Right atrium auricular region (tissue), 2 donors: ENCODE data around the gene GRIK4. TPM values are rescaled to one million over a fixed set of nuclear protein-coding genes. Genes with fewer than 3 reads are reported as not detected.

Source experiments
- DNase-seq: peaks from one replicate; pipeline ENCODE4 v3.0.0-alpha.2; 2019; ENCODE audit warnings: low spot score
- H3K27ac ChIP-seq, 2 donors: fragments of 200-600 bp; sonication (generic); 1 replicate in 1 of 2; 2 replicates in 1 of 2; pipeline ENCODE4 v1.5.1; 2016 to 2019
- H3K27me3 ChIP-seq, 2 donors: fragments of 200-600 bp; sonication (generic); one replicate each; pipeline versions ENCODE4 v1.5.1 to v1.6.0; 2017 to 2019
- H3K36me3 ChIP-seq: fragments of 200-600 bp; sonication (generic); one replicate; pipeline ENCODE4 v1.5.1; 2016
- H3K4me1 ChIP-seq, 2 donors: fragments of 200-600 bp; sonication (generic); one replicate each; pipeline versions ENCODE4 v1.5.1 to v1.6.0; 2017 to 2019
- H3K4me3 ChIP-seq, 2 donors: fragments of 200-600 bp; sonication (generic); 1 replicate in 1 of 2; 2 replicates in 1 of 2; pipeline ENCODE4 v1.5.1; 2017 to 2019; ENCODE audit warnings: mild to moderate bottlenecking in 1 of 2, moderate library complexity in 1 of 2
- H3K9me3 ChIP-seq, 2 donors: fragments of 200-600 bp; sonication (generic); one replicate each; pipeline ENCODE4 v1.5.1; 2019
- total RNA-seq, 2 donors: library from RNA; depleted of rRNA; stranded (reverse); fragments of >200 nt; gene quantifications; one replicate each; pipeline ENCODE4 v1.1.0, GENCODE V29; 2016
- TF ChIP-seq, protein P1 (sequence below), 2 donors: fragments of 200-600 bp; sonication (generic); IDR thresholded peaks; one replicate each; pipeline ENCODE4 v1.5.1; 2019; ENCODE audit warnings: antibody characterized with exemption in 2 of 2

The GRIK4 gene
- total RNA-seq, 2 donors from 2014 or later: 0.04 to 0.30 TPM

DNA sequence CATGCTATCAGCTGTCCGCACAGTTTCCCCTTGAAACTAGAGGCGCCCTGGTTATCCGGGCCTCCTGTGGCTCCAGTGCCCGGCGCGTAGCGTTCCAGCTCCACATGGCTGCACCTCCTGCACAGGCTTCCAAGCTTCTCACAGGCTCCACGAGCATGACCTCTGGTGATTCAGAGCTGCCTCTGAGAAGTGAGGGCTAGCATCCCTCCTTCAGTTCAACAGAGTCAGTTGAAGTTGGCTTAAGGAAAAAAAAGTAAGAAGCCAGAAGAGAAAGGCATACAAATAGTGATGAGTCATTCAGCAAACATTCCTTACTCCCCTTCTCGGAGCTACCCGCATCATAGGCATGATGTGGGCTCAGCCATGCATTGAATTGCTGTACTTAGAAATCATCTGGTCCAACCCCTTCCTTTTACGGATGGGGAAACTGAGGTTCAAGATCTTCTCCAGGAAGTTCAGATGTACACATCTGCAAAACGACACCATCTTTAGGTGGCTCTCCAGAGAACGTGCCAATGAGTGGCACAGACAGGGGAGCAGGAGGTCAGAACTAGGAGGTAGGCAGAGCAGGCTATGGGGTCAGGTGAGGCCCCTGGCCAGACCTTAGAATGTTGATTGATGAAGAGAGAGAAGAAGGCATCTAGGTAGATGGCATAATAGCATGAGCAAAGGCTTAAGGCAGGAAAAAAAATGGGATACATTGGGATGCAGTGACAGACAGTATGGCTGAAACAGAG is 296.0 kb downstream of the GRIK4 start:
- H3K36me3 ChIP-seq: no peaks in the 10 kb centered on the region
- DNase-seq: no peak
- no peaks in the 10 kb centered on the region for H3K9me3 ChIP-seq
- no peak overlapping the region for H3K4me3 ChIP-seq
- H3K4me1 ChIP-seq: no peaks in the 10 kb centered on the region
- TF ChIP-seq, protein P1, sequence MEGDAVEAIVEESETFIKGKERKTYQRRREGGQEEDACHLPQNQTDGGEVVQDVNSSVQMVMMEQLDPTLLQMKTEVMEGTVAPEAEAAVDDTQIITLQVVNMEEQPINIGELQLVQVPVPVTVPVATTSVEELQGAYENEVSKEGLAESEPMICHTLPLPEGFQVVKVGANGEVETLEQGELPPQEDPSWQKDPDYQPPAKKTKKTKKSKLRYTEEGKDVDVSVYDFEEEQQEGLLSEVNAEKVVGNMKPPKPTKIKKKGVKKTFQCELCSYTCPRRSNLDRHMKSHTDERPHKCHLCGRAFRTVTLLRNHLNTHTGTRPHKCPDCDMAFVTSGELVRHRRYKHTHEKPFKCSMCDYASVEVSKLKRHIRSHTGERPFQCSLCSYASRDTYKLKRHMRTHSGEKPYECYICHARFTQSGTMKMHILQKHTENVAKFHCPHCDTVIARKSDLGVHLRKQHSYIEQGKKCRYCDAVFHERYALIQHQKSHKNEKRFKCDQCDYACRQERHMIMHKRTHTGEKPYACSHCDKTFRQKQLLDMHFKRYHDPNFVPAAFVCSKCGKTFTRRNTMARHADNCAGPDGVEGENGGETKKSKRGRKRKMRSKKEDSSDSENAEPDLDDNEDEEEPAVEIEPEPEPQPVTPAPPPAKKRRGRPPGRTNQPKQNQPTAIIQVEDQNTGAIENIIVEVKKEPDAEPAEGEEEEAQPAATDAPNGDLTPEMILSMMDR (IDR thresholded peaks at IDR 0.05): no peak
- H3K27ac ChIP-seq: no peak overlapping the region
- no peaks in the 10 kb centered on the region for H3K27me3 ChIP-seq

DNA sequence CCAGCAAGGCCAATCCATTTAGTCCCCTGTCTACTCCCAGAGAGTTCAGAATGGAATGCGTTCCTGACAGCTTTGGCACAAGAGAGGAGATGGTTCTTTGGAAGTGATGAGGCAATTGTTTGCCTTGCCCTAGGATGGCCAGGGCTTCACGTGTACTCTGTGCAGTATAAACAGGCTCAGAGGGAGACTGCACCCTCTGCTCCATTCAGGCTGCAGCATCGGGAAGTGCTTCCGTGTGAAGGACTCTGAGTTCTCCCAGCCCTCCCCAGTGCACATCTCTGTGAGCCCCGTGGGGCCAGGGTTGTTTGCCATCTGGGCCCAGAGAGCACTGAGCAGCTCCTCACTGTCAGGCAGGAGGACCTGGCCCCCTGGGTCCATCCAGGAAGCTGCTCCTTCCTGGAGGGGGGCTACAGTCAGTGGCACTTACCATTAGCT is 297.1 kb downstream of the GRIK4 start:
- no peaks in the 10 kb centered on the region for H3K9me3 ChIP-seq
- no peaks in the 10 kb centered on the region for H3K4me1 ChIP-seq
- DNase-seq: no peak
- no peaks in the 10 kb centered on the region for H3K27me3 ChIP-seq
- TF ChIP-seq, protein P1 (IDR thresholded peaks at IDR 0.05): no peak
- H3K27ac ChIP-seq: no peak overlapping the region
- no peak overlapping the region for H3K4me3 ChIP-seq
- H3K36me3 ChIP-seq: no peaks in the 10 kb centered on the region

DNA sequence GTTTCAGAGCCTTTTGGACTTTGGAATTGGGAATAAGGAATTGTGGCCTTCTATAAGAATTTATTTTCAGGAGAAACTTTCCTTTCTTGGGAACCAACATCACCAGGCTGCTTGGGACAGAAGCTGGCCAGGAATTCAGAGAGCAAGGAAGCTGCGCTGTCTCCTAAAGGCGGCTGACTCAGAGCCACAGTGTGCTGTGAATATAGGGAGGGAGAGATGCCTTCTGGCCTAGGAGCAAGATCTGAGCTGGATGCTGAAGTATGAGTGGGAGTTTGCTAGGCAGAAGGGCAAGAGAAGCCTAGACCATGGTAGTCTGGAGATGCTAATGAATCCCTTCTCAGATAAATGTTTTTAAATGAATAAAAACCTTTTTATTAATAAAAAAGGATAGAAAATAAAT is 298.7 kb downstream of the GRIK4 start:
- TF ChIP-seq, protein P1 (IDR thresholded peaks at IDR 0.05): no peak
- Histone ChIP-seq H3K27me3 (no peaks in the 10 kb centered on the region), H3K27ac (no peak overlapping the region)

DNA sequence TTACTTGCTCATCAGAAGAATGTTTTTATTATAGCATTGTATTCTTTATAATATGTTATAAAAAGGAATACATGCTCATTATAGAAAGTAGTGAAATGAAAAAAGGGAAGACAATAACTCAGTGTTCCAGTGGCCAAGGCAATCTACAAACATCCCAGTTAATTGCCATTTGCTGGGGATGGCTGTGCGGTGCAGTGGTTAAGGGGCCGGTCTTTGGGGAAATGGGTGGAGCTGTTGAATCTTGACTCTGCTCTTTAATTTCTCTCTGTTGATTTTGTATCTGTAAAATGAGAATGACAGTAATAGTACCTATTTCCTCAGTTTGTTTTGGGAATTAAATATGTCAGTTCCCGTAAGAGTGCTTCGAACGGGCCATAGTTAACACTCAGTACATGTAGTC is 299.7 kb downstream of the GRIK4 start:
- H3K27me3 ChIP-seq: no peaks in the 10 kb centered on the region
- no peaks in the 10 kb centered on the region for H3K36me3 ChIP-seq
- H3K4me3 ChIP-seq: no peak overlapping the region
- H3K27ac ChIP-seq: no peak overlapping the region
- DNase-seq: no peak
- no peaks in the 10 kb centered on the region for H3K4me1 ChIP-seq
- no peaks in the 10 kb centered on the region for H3K9me3 ChIP-seq
- TF ChIP-seq, protein P1 (IDR thresholded peaks at IDR 0.05): no peak

More for the DNA sequence above, 298.7 kb downstream of the GRIK4 start:
- Histone ChIP-seq H3K36me3 (no peaks in the 10 kb centered on the region), H3K9me3 (no peaks in the 10 kb centered on the region), H3K4me1 (no peaks in the 10 kb centered on the region), H3K4me3 (no peak overlapping the region)
- DNase-seq: no peak

DNA sequence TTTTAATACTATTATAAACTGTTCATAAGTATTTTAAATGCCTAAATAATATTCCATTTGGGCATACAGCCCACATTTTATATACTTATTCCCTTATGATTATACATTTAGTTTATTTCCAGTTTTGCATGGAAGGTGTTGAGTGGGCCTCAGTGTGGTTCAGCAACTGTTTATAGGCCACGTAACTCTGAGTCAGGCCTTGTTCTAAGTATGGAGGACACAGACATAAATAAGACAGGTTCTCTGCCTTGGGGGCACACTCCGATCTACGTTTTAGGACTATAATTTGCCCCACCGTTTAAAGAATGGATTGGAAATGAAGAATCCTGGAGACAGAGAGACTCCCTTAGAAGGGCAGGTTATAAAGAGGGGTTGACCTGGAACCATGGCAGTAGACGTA is 300.2 kb downstream of the GRIK4 start:
- Histone ChIP-seq H3K4me3 (no peak overlapping the region), H3K27me3 (no peaks in the 10 kb centered on the region), H3K36me3 (no peaks in the 10 kb centered on the region), H3K4me1 (no peaks in the 10 kb centered on the region), H3K9me3 (no peaks in the 10 kb centered on the region), H3K27ac (no peak overlapping the region)
- TF ChIP-seq, protein P1 (IDR thresholded peaks at IDR 0.05): no peak
- DNase-seq: no peak
